Measurements from ENCODE around the gene RBM3. TPM values are rescaled to one million over a fixed set of nuclear protein-coding genes. Genes with fewer than 3 reads are reported as not detected.
A peak's percentile ranks its signal among the peaks of the same experiment; 100 is the strongest.
"Not testable (repeated sequence)": the region's sequence is repeated elsewhere in the genome, so short reads cannot be mapped to it uniquely, and the experiment has no call there.

Gene RBM3
- total RNA-seq (2014; rRNA removed; shearing (Covaris generic)) = 52.6 and 64.2 TPM in 2 replicates

- peak; percentile 94 for DNase-seq (ENCODE audit: low read depth)
These were observed at the start of gene RBM3 for GRCh38 chrX:48574270-48575266. Gene RBM3, plus strand, starts transcription at chrX:48574484. Its CDS starts 697 bp downstream, at chrX:48575181.

- not testable (repeated sequence) for DNase-seq (ENCODE audit: low read depth)
These were observed 48.4 kb upstream of the RBM3 start for GRCh38 chrX:48525853-48526252.

- DNase-seq (ENCODE audit: low read depth) = peak; percentile 56
These were observed 43.5 kb upstream of the RBM3 start for GRCh38 chrX:48530736-48531135.

GRCh38 chrX:48531358-48531959, 42.8 kb upstream of the RBM3 start:
- DNase-seq (ENCODE audit: low read depth) = peak; percentile 88

- no peak for DNase-seq (ENCODE audit: low read depth)
These were observed 42.1 kb upstream of the RBM3 start for GRCh38 chrX:48532161-48532560.

- no peak for DNase-seq (ENCODE audit: low read depth)
These were observed 41.1 kb upstream of the RBM3 start for GRCh38 chrX:48533165-48533564.

- DNase-seq (ENCODE audit: low read depth) = no peak
These were observed 35.5 kb upstream of the RBM3 start for GRCh38 chrX:48538641-48539344.

GRCh38 chrX:48539345-48540027, 34.8 kb upstream of the RBM3 start, which contains the start of gene TBC1D25:
Gene TBC1D25, plus strand, starts transcription at chrX:48539714. Its CDS starts 84 bp downstream, at chrX:48539798.
- peak; percentile 97 for DNase-seq (ENCODE audit: low read depth)

GRCh38 chrX:48540028-48540375, 34.3 kb upstream of the RBM3 start:
- no peak for DNase-seq (ENCODE audit: low read depth)

GRCh38 chrX:48540480-48540879, 33.8 kb upstream of the RBM3 start:
- DNase-seq (ENCODE audit: low read depth) = no peak

GRCh38 chrX:48541140-48541814, 33.0 kb upstream of the RBM3 start:
- no peak for DNase-seq (ENCODE audit: low read depth)

- DNase-seq (ENCODE audit: low read depth) = no peak
These were observed 25.4 kb upstream of the RBM3 start for GRCh38 chrX:48548871-48549270.

GRCh38 chrX:48555731-48556325, 18.5 kb upstream of the RBM3 start:
- not testable (repeated sequence) for DNase-seq (ENCODE audit: low read depth)

- peak; percentile 80 for DNase-seq (ENCODE audit: low read depth)
These were observed 16.0 kb upstream of the RBM3 start for GRCh38 chrX:48558271-48558670.

- no peak for DNase-seq (ENCODE audit: low read depth)
These were observed 14.6 kb upstream of the RBM3 start for GRCh38 chrX:48559636-48560035.

GRCh38 chrX:48560056-48560455, 14.2 kb upstream of the RBM3 start:
- DNase-seq (ENCODE audit: low read depth) = no peak

- DNase-seq (ENCODE audit: low read depth) = no peak
These were observed 13.6 kb upstream of the RBM3 start for GRCh38 chrX:48560681-48561080.

- DNase-seq (ENCODE audit: low read depth) = peak; percentile 41
These were observed 4.3 kb upstream of the RBM3 start for GRCh38 chrX:48569958-48570357.

- DNase-seq (ENCODE audit: low read depth) = no peak
These were observed 504 bp upstream of the RBM3 start for GRCh38 chrX:48573690-48574269.

- DNase-seq (ENCODE audit: low read depth) = no peak
These were observed 1.4 kb downstream of the RBM3 start for GRCh38 chrX:48575642-48576041.

All from M059J (cell line).